Measurements from ENCODE around the gene TCEA3. TPM values are rescaled to one million over a fixed set of nuclear protein-coding genes. Genes with fewer than 3 reads are reported as not detected.

TCEA3 gene
- total and polyA plus RNA-seq, 8 donors, result 44.1 to 155 (median 83.3) TPM

DNA sequence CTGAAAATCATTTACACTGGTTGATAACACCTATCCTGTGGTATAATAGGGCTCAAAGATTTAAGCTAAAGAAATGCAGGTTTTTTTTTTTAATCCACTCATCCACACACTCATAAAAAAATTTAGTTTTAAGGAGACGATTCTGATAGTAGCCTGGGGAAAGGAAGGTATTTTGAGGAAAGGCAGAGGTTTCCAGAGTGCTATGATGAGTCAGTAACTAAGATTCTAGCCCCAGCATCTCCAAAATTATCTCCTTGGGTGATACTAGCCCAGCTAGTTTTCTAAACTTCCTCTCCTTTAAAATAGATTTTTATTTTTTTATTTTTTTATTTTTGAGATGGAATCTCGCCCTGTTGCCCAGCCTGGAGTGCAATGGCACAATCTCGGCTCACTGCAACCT lies 38.7 kb upstream of the TCEA3 start:
- Histone ChIP-seq H3K4me3 (no peak overlapping the region), H3K27ac (no peak overlapping the region), H3K9me3 (no peaks in the 10 kb centered on the region), H3K27me3 (no peaks in the 10 kb centered on the region), H3K4me1 (no peaks in the 10 kb centered on the region), H3K36me3 (no peaks in the 10 kb centered on the region)
- intact Hi-C loops (cut with DNase I; ENCODE audit: low total_unique reads), result no loop called here
- TF ChIP-seq, protein P1, sequence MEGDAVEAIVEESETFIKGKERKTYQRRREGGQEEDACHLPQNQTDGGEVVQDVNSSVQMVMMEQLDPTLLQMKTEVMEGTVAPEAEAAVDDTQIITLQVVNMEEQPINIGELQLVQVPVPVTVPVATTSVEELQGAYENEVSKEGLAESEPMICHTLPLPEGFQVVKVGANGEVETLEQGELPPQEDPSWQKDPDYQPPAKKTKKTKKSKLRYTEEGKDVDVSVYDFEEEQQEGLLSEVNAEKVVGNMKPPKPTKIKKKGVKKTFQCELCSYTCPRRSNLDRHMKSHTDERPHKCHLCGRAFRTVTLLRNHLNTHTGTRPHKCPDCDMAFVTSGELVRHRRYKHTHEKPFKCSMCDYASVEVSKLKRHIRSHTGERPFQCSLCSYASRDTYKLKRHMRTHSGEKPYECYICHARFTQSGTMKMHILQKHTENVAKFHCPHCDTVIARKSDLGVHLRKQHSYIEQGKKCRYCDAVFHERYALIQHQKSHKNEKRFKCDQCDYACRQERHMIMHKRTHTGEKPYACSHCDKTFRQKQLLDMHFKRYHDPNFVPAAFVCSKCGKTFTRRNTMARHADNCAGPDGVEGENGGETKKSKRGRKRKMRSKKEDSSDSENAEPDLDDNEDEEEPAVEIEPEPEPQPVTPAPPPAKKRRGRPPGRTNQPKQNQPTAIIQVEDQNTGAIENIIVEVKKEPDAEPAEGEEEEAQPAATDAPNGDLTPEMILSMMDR (IDR thresholded peaks at IDR 0.05), result no peak
- DNase-seq, result no peak
- WGBS, 5 donors, result 85 to 94% (median 89%) methylated on average over 3 of the region's 3 CpGs

DNA sequence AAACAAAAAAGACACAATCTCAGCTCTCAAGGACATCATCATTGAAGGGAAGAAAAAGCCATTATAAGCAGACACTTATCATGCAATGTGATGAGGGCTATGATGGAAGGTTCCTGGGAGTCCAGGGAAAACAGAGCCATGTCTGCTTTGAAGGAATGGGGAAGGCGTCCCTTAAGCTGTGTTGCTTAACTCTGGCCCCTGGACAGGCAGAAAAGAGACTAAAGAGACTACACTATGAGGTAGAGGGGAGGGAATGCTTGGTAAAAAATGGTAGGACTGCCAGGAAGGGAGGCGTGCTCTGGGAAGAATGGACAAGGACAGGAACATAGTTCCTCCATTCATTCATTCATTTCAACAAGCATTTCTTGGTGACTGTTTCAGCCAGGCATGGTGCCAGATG lies 38.2 kb upstream of the TCEA3 start:
- no peak overlapping the region for H3K4me3 ChIP-seq
- no peaks in the 10 kb centered on the region for H3K4me1 ChIP-seq
- no peak overlapping the region for H3K27ac ChIP-seq
- H3K36me3 ChIP-seq, result no peaks in the 10 kb centered on the region
- no peak for DNase-seq
- intact Hi-C loops (cut with DNase I; ENCODE audit: low total_unique reads), result no loop called here
- TF ChIP-seq POLR2AphosphoS5 (IDR thresholded peaks at IDR 0.05), result no peak
- TF ChIP-seq, protein P1 (IDR thresholded peaks at IDR 0.05), result no peak
- TF ChIP-seq EP300 (IDR thresholded peaks at IDR 0.05), result no peak
- no peak for TF ChIP-seq POLR2A (IDR thresholded peaks at IDR 0.05)
- no peaks in the 10 kb centered on the region for H3K27me3 ChIP-seq
- 94 to 100% (median 96%) methylated on average over 2 of the region's 2 CpGs for WGBS, 5 donors
- no peaks in the 10 kb centered on the region for H3K9me3 ChIP-seq

DNA sequence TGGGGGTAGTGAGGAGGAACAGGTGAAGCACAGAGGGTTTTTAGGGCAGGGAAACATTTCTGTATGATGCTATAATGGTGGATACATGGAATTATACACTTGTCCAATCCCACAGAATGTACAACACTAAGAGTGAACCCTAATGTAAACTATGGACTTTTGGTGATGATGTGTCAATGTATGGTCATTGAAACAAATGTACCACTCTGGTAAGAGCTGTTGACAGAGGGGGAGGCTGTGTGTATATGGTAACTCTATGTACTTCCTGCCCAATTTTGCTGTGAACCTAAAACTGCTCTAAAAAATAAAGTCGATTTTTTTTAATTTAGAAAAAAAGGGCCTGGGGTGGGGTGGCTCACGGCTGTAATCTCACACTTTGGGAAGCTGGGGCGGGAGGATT lies 36.5 kb upstream of the TCEA3 start:
- WGBS, 5 donors, result 79 to 88% (median 86%) methylated on average over 3 of the region's 3 CpGs
- DNase-seq, result no peak
- TF ChIP-seq EP300 (IDR thresholded peaks at IDR 0.05), result no peak
- TF ChIP-seq, protein P1 (IDR thresholded peaks at IDR 0.05), result no peak
- TF ChIP-seq POLR2A (IDR thresholded peaks at IDR 0.05), result no peak
- TF ChIP-seq POLR2AphosphoS5 (IDR thresholded peaks at IDR 0.05), result no peak
- Histone ChIP-seq H3K9me3 (no peaks in the 10 kb centered on the region), H3K4me1 (no peaks in the 10 kb centered on the region), H3K36me3 (peaks cover 0 to 2% (median under 1%) of the 10 kb centered on the region in 4 donors), H3K4me3 (no peak overlapping the region), H3K27ac (no peak overlapping the region), H3K27me3 (no peaks in the 10 kb centered on the region)
- intact Hi-C loops (cut with DNase I; ENCODE audit: low total_unique reads), result no loop called here

DNA sequence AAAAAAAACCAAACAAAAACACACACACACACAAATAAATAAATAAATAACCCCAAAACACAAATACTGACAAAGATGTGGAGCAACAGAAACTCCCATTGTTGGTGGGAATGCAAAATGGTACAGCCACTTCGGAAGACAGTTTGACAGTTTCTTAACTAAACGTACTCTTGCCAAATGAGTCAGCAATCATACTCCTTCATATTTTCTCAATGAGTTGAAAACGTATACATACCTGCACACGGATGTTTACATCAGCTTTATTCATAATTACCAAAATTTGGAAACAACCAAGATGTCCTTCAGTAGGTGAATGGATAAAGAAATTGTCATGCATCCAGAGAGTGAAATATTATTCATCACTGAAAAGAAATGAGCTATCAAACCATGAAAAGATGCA lies 36.0 kb upstream of the TCEA3 start:
- intact Hi-C loops (cut with DNase I; ENCODE audit: low total_unique reads), result no loop called here
- DNase-seq, result no peak
- Histone ChIP-seq H3K9me3 (no peaks in the 10 kb centered on the region), H3K4me3 (no peak overlapping the region), H3K4me1 (no peaks in the 10 kb centered on the region), H3K36me3 (peaks cover 0 to 7% (median 6%) of the 10 kb centered on the region in 4 donors), H3K27me3 (no peaks in the 10 kb centered on the region), H3K27ac (no peak overlapping the region)
- 77 to 86% (median 84%) methylated on average over 4 of the region's 4 CpGs for WGBS, 5 donors
- TF ChIP-seq POLR2AphosphoS5 (IDR thresholded peaks at IDR 0.05), result no peak
- TF ChIP-seq EP300 (IDR thresholded peaks at IDR 0.05), result no peak

DNA sequence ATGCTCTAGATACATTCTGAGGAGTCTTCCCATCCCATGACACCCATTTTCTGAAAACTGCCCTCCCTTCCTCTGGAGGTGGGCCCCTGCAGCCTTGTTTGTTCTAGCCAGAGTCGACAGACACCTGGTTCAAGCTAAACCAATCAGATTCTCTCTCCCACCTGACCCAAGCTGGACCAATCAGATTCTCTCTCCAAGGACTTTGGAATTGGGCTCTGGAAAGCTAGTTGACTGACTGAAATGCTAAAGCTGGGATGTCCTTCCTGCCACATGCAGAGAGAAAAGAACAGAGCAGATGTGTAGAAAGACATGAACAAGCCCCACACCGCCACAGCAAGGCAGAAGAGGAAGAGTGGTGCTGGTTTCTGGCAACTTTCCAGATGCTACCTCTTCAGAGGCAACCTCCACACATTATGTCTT lies 34.8 kb upstream of the TCEA3 start:
- DNase-seq, result no peak
- Histone ChIP-seq H3K36me3 (peaks cover 0 to 19% (median 16%) of the 10 kb centered on the region in 4 donors), H3K4me3 (no peak overlapping the region), H3K9me3 (no peaks in the 10 kb centered on the region), H3K27ac (no peak overlapping the region), H3K4me1 (no peaks in the 10 kb centered on the region), H3K27me3 (no peaks in the 10 kb centered on the region)
- TF ChIP-seq POLR2AphosphoS5 (IDR thresholded peaks at IDR 0.05) (no peak), POLR2A (IDR thresholded peaks at IDR 0.05) (no peak), EP300 (IDR thresholded peaks at IDR 0.05) (no peak)
- TF ChIP-seq, protein P1 (IDR thresholded peaks at IDR 0.05), result no peak
- WGBS, 5 donors, result 56 to 69% (median 67%) methylated on average over 2 of the region's 2 CpGs
- intact Hi-C loops (cut with DNase I; ENCODE audit: low total_unique reads), result no loop called here

Data from stomach (tissue), 9 donors.